Neuronal stem cell (in vitro differentiated cells): Measurements from ENCODE around the gene LGR5.
"Not testable (repeated sequence)": the region's sequence is repeated elsewhere in the genome, so short reads cannot be mapped to it uniquely, and the experiment has no call there.

Source experiments
- DNase-seq: peaks from one replicate; pipeline ENCODE4 v3.0.0-alpha.2; 2013; ENCODE audit warnings: low spot score
- H2AFZ ChIP-seq: one replicate; pipeline ENCODE4 v1.6.1; 2013; ENCODE audit warnings: mild to moderate bottlenecking, low read length, inconsistent platforms
- H2AK5ac ChIP-seq: 2 replicates; pipeline ENCODE4 v1.6.1; 2013; ENCODE audit warnings: low read depth, mild to moderate bottlenecking, inconsistent platforms, low read length, moderate library complexity, mixed read lengths
- H2BK120ac ChIP-seq: 2 replicates; pipeline ENCODE4 v1.6.1; 2013; ENCODE audit warnings: low read depth, mild to moderate bottlenecking, inconsistent platforms, low read length, moderate library complexity, mixed read lengths
- H2BK12ac ChIP-seq: one replicate; pipeline ENCODE4 v1.6.1; 2013; ENCODE audit warnings: low read length, inconsistent platforms
- H2BK15ac ChIP-seq: 2 replicates; pipeline ENCODE4 v1.6.1; 2013; ENCODE audit warnings: mild to moderate bottlenecking, low read length, inconsistent platforms, mixed read lengths
- H2BK5ac ChIP-seq: one replicate; pipeline ENCODE4 v1.6.1; 2013; ENCODE audit warnings: inconsistent platforms, mild to moderate bottlenecking, low read length, moderate library complexity
- H3K14ac ChIP-seq: one replicate; pipeline ENCODE4 v1.6.1; 2013; ENCODE audit warnings: low read length, inconsistent platforms
- H3K18ac ChIP-seq: 2 replicates; pipeline ENCODE4 v1.6.1; 2013; ENCODE audit warnings: low read length, inconsistent platforms
- H3K23ac ChIP-seq: 2 replicates; pipeline ENCODE4 v1.6.1; 2013; ENCODE audit warnings: low read depth, mild to moderate bottlenecking, mixed read lengths, low read length, inconsistent platforms; ENCODE audit not compliant: poor library complexity
- H3K27ac ChIP-seq: replicated peaks from 3 replicates; pipeline ENCODE4 v1.5.1; 2013; ENCODE audit warnings: low read length, inconsistent platforms
- H3K27me3 ChIP-seq, 3 experiments: 2 replicates each; pipeline ENCODE4 v1.6.1; 2013; ENCODE audit warnings: low read length in 3 of 3, mild to moderate bottlenecking in 2 of 3, inconsistent platforms in 1 of 3, low read depth in 1 of 3, mixed read lengths in 1 of 3, moderate library complexity in 1 of 3; ENCODE audit not compliant: control insufficient read depth in 3 of 3, insufficient read depth in 3 of 3
- H3K36me3 ChIP-seq, 2 donors: replicated peaks in 1 of 2; 2 replicates each; pipeline ENCODE4 v1.6.1; 2013; ENCODE audit warnings: low read length in 2 of 2; ENCODE audit not compliant: control insufficient read depth in 2 of 2, insufficient read depth in 2 of 2
- H3K4ac ChIP-seq: 2 replicates; pipeline ENCODE4 v1.6.1; 2013; ENCODE audit warnings: inconsistent platforms, mild to moderate bottlenecking, low read length, moderate library complexity
- H3K4me1 ChIP-seq, 2 donors: 1 replicate in 1 of 2; 2 replicates in 1 of 2; pipeline ENCODE4 v1.6.1; 2013; ENCODE audit warnings: low read length in 2 of 2, low read depth in 1 of 2; ENCODE audit not compliant: control insufficient read depth in 2 of 2, insufficient read depth in 1 of 2
- H3K4me2 ChIP-seq: one replicate; pipeline ENCODE4 v1.6.1; 2013; ENCODE audit warnings: mild to moderate bottlenecking, low read length, inconsistent platforms; ENCODE audit not compliant: insufficient read depth, poor library complexity, severe bottlenecking
- H3K4me3 ChIP-seq, 2 donors: 2 replicates each; pipeline ENCODE4 v1.5.1; 2013; ENCODE audit warnings: low read length in 2 of 2, mild to moderate bottlenecking in 2 of 2, inconsistent platforms in 1 of 2, moderate library complexity in 1 of 2
- H3K79me1 ChIP-seq: one replicate; pipeline ENCODE4 v1.6.1; 2013; ENCODE audit warnings: low read depth, mild to moderate bottlenecking, inconsistent platforms, low read length, moderate library complexity
- H3K9ac ChIP-seq: one replicate; pipeline ENCODE4 v1.6.1; 2013; ENCODE audit warnings: mild to moderate bottlenecking, low read depth, low read length, inconsistent platforms; ENCODE audit not compliant: poor library complexity
- H3K9me3 ChIP-seq, 2 donors: replicated peaks in 1 of 2; 2 replicates each; pipeline versions ENCODE3 to v1.6.1; 2013; ENCODE audit warnings: low read length in 2 of 2, mild to moderate bottlenecking in 2 of 2, inconsistent platforms in 1 of 2, low read depth in 1 of 2, mixed read lengths in 1 of 2, moderate library complexity in 1 of 2; ENCODE audit not compliant: control insufficient read depth in 2 of 2, insufficient read depth in 1 of 2
- H4K8ac ChIP-seq: one replicate; pipeline ENCODE4 v1.6.1; 2013; ENCODE audit warnings: low read depth, mild to moderate bottlenecking, inconsistent platforms, low read length, moderate library complexity
- H4K91ac ChIP-seq: one replicate; pipeline ENCODE4 v1.6.1; 2013; ENCODE audit warnings: low read length, low read depth, mild to moderate bottlenecking, inconsistent platforms; ENCODE audit not compliant: poor library complexity
- WGBS, 2 donors: extraction: QIAGEN DNeasy Blood & Tissue Kit; methylation state at CpG; one replicate each; pipeline ENCODE4 v1.1.7; 2013; ENCODE audit warnings: missing lambda C conversion rate in 2 of 2, mixed read lengths in 1 of 2; ENCODE audit not compliant: insufficient read length in 2 of 2, insufficient replicate concordance in 1 of 2; ENCODE audit errors: extremely low coverage in 2 of 2; 5-methylcytosine and 5-hydroxymethylcytosine counted together

LGR5 gene

DNA sequence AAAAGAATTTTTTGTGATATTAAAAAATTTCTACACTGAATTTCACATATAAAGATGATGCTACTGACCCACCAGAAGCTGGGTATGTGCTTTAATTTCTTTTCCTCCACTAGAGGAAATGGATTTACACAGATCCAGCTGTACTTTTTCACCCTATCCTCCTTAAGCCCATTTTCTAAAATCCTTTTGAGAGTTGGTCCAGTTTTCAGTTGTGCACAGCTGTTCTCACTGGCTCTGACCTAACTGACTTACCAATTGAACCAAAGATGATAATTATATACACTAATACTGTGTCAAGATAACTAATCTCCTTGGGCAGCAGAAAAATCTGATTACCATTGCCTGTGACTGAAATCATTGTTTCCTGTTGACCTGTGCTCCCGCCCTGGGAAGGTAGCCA, 115.6 kb downstream of the LGR5 start:
- H4K91ac ChIP-seq: no peak overlapping the region
- no peaks in the 10 kb centered on the region for H3K27me3 ChIP-seq
- H3K9me3 ChIP-seq: no peaks in the 10 kb centered on the region
- no peak overlapping the region for H2AFZ ChIP-seq
- H2BK120ac ChIP-seq: no peak overlapping the region
- no peak overlapping the region for H2AK5ac ChIP-seq
- no peak overlapping the region for H3K23ac ChIP-seq
- H3K4me2 ChIP-seq: no peak overlapping the region
- DNase-seq: no peak
- no peak overlapping the region for H3K4me3 ChIP-seq
- H3K4ac ChIP-seq: no peak overlapping the region
- no peak overlapping the region for H2BK15ac ChIP-seq
- H3K9ac ChIP-seq: no peak overlapping the region
- no peak overlapping the region for H4K8ac ChIP-seq
- no peaks in the 10 kb centered on the region for H3K79me1 ChIP-seq
- peaks cover 2 to 24% of the 10 kb centered on the region in 2 donors for H3K4me1 ChIP-seq
- H3K14ac ChIP-seq: no peak overlapping the region
- no peak overlapping the region for H3K18ac ChIP-seq
- no CpG with 5 or more reads among the region's 1 CpG for WGBS, 2 donors
- no peak overlapping the region for H2BK12ac ChIP-seq
- no peaks in the 10 kb centered on the region for H3K36me3 ChIP-seq
- no peak overlapping the region for H3K27ac ChIP-seq
- no peak overlapping the region for H2BK5ac ChIP-seq

DNA sequence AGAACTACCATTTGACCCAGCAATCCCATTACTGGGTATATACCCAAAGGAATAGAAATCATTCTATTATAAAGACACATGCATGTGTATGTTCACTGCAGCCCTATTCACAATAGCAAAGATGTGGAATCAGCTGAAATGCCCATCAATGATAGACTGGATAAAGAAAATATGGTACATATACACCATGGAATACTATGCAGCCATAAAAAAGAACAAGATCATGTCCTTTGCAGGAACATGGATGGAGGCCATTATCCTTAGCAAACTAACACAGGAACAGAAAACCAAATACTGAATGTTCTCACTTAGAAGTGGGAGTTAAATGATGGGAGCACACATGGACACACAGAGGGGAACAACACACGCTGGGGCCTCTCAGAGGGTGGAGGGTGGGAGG, 116.2 kb downstream of the LGR5 start:
- not testable (repeated sequence) for H3K36me3 ChIP-seq, H3K14ac ChIP-seq, H2AFZ ChIP-seq, H3K4me2 ChIP-seq, H3K9ac ChIP-seq, H3K4me3 ChIP-seq, H2BK5ac ChIP-seq, H3K9me3 ChIP-seq, H4K91ac ChIP-seq, H3K4ac ChIP-seq, H2BK120ac ChIP-seq, H3K18ac ChIP-seq, H3K23ac ChIP-seq, H3K27me3 ChIP-seq, H2BK12ac ChIP-seq, DNase-seq, H4K8ac ChIP-seq, H2AK5ac ChIP-seq, H2BK15ac ChIP-seq, H3K79me1 ChIP-seq, H3K27ac ChIP-seq
- peaks cover 2 to 24% of the 10 kb centered on the region in 2 donors for H3K4me1 ChIP-seq
- WGBS, 2 donors: no CpG with 5 or more reads among the region's 1 CpG

DNA sequence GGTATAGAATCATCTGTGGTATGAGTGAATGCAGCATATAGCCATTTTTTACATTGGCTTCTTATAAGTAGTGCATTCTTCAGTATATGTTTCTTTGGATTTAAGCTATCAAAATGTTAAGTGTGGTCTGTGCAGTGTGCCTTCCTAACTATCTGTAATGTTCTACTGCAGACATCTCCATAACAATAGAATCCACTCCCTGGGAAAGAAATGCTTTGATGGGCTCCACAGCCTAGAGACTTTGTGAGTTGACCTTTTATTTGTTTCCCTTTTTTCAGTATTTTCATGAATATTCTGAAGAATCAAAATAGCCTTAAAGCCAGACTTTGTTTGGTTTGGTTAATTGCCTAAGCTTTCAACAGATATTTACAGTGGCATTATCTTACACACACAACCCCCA, 116.8 kb downstream of the LGR5 start:
- Histone ChIP-seq H2BK12ac (no peak overlapping the region), H3K14ac (no peak overlapping the region), H3K27me3 (no peaks in the 10 kb centered on the region), H3K4me2 (no peak overlapping the region), H3K18ac (no peak overlapping the region), H2AFZ (no peak overlapping the region), H2BK5ac (no peak overlapping the region), H2AK5ac (no peak overlapping the region), H3K23ac (no peak overlapping the region), H3K36me3 (no peaks in the 10 kb centered on the region), H3K4me1 (peaks cover 2 to 24% of the 10 kb centered on the region in 2 donors), H3K4ac (no peak overlapping the region), H2BK120ac (no peak overlapping the region), H3K27ac (no peak overlapping the region), H3K79me1 (no peaks in the 10 kb centered on the region), H2BK15ac (no peak overlapping the region), H4K8ac (no peak overlapping the region), H3K9me3 (no peaks in the 10 kb centered on the region), H3K4me3 (no peak overlapping the region), H4K91ac (no peak overlapping the region), H3K9ac (no peak overlapping the region)
- DNase-seq: no peak

DNA sequence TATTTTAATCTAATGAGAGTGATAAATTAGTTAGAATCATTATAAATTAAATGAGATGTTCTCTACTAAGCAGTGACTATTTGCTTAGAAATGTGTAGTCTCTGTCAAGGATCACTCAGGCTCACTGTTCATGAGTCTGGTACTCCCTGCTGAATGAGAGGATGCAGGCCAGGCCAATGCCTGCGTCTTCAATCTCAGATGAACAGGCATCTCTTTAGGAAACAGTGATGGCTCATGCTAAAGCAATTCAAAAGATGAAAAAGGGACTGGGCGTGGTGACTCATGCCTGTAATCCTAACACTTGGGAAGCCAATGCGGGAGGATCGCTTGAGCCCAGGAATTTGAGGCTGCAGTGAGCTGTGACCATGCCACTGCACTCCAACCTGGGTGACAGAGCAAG, 117.3 kb downstream of the LGR5 start:
- WGBS, 2 donors: no CpG with 5 or more reads among the region's 4 CpGs
- H3K27ac ChIP-seq: no peak overlapping the region

More for the DNA sequence above, 117.3 kb downstream of the LGR5 start:
- H2BK5ac ChIP-seq: no peak overlapping the region
- H3K14ac ChIP-seq: no peak overlapping the region
- no peak overlapping the region for H3K9ac ChIP-seq
- no peak overlapping the region for H2BK15ac ChIP-seq
- no peak overlapping the region for H3K4me3 ChIP-seq
- no peak overlapping the region for H3K23ac ChIP-seq
- H3K27me3 ChIP-seq: no peaks in the 10 kb centered on the region
- H3K79me1 ChIP-seq: no peaks in the 10 kb centered on the region
- no peak overlapping the region for H3K4me2 ChIP-seq
- no peak overlapping the region for H3K4ac ChIP-seq
- no peak overlapping the region for H2AK5ac ChIP-seq
- no peaks in the 10 kb centered on the region for H3K36me3 ChIP-seq
- H3K9me3 ChIP-seq: no peaks in the 10 kb centered on the region
- no peak for DNase-seq
- no peak overlapping the region for H3K18ac ChIP-seq
- H3K4me1 ChIP-seq: peaks cover 2 to 24% of the 10 kb centered on the region in 2 donors
- H2BK120ac ChIP-seq: no peak overlapping the region
- no peak overlapping the region for H4K91ac ChIP-seq
- peak overlapping the region; percentile 16 for H2AFZ ChIP-seq
- H2BK12ac ChIP-seq: no peak overlapping the region
- H4K8ac ChIP-seq: no peak overlapping the region
